H1 (cell line): ENCODE measurements around the gene ABCC4. TPM values are rescaled to one million over a fixed set of nuclear protein-coding genes. Genes with fewer than 3 reads are reported as not detected.

Experiments used
- CTCF ChIA-PET: fragments of 300-600 bp; sonication (Branson Sonifier 250); formaldehyde crosslinking; loops from one replicate; lab custom pipeline; 2021; ENCODE audit not compliant: partially characterized antibody; lab: Charles Lee
- POLR2A ChIA-PET: fragments of 300-600 bp; sonication (Branson Sonifier 250); formaldehyde crosslinking; loops from one replicate; lab custom pipeline; 2021; ENCODE audit warnings: inconsistent platforms; ENCODE audit not compliant: partially characterized antibody; lab: Charles Lee
- DNase-seq, 2 experiments: peaks; one replicate each; pipeline versions ENCODE4 v3.0.0 to v3.0.0-alpha.2; 2010 to 2022; ENCODE audit warnings: low spot score in 2 of 2, low read depth in 1 of 2, mixed read lengths in 1 of 2
- FAIRE-seq: peaks from 2 replicates; lab custom pipeline; 2011; peaks lifted over from hg19 to GRCh38; lab: Jason Lieb, UNC
- H2AFZ ChIP-seq: 2 replicates; pipeline ENCODE4 v1.8.1; 2012; ENCODE audit warnings: low read length, inconsistent platforms
- H2AK5ac ChIP-seq: 2 replicates; pipeline ENCODE4 v1.6.1; 2013; ENCODE audit warnings: low read depth, low read length
- H2BK120ac ChIP-seq: replicated peaks from 2 replicates; pipeline ENCODE3; 2013; ENCODE audit warnings: low read depth, low read length, inconsistent platforms
- H2BK12ac ChIP-seq: 2 replicates; pipeline ENCODE4 v1.6.1; 2013; ENCODE audit warnings: low read depth, low read length
- H2BK15ac ChIP-seq: 2 replicates; pipeline ENCODE4 v1.6.1; 2013; ENCODE audit warnings: low read length
- H2BK20ac ChIP-seq: 2 replicates; pipeline ENCODE4 v1.6.1; 2013; ENCODE audit warnings: low read length
- H2BK5ac ChIP-seq: 2 replicates; pipeline ENCODE4 v1.6.1; 2013; ENCODE audit warnings: low read depth, low read length
- H3K14ac ChIP-seq: 2 replicates; pipeline ENCODE4 v1.6.1; 2013; ENCODE audit warnings: inconsistent platforms; ENCODE audit not compliant: insufficient read length
- H3K18ac ChIP-seq: 2 replicates; pipeline ENCODE4 v1.6.1; 2013; ENCODE audit warnings: low read length; ENCODE audit errors: extremely low read depth
- H3K23ac ChIP-seq: 2 replicates; pipeline ENCODE4 v1.6.1; 2013; ENCODE audit warnings: inconsistent platforms; ENCODE audit not compliant: insufficient read length
- H3K23me2 ChIP-seq: 2 replicates; pipeline ENCODE4 v1.6.1; 2013; ENCODE audit warnings: low read depth, low read length
- H3K27ac ChIP-seq: 2 replicates; pipeline ENCODE4 v1.6.1; 2011; ENCODE audit warnings: low read depth, low read length, inconsistent platforms
- H3K27me3 ChIP-seq, 4 experiments: replicated peaks in 1 of 4; 1 replicate in 1 of 4; 2 replicates in 3 of 4; pipeline versions ENCODE4 v1.6.1 to v1.8.1; 2011 to 2013; ENCODE audit warnings: low read length in 3 of 4, mild to moderate bottlenecking in 3 of 4, inconsistent platforms in 2 of 4, mixed read lengths in 2 of 4, moderate library complexity in 1 of 4; ENCODE audit not compliant: control insufficient read depth in 3 of 4, insufficient read depth in 3 of 4; ENCODE audit errors: extremely low read depth in 1 of 4
- H3K36me3 ChIP-seq, 4 experiments: 2 replicates each; pipeline versions ENCODE4 v1.6.1 to v1.8.1; 2011 to 2013; ENCODE audit warnings: mild to moderate bottlenecking in 4 of 4, low read length in 3 of 4, moderate library complexity in 2 of 4, control low read depth in 1 of 4, inconsistent platforms in 1 of 4; ENCODE audit not compliant: insufficient read depth in 4 of 4, control insufficient read depth in 2 of 4
- H3K4ac ChIP-seq: replicated peaks from 2 replicates; pipeline ENCODE3; 2013; ENCODE audit warnings: low read length, low read depth, mixed read lengths, inconsistent platforms; ENCODE audit not compliant: insufficient read length
- H3K4me1 ChIP-seq, 4 experiments: replicated peaks in 1 of 4; 1 replicate in 1 of 4; 2 replicates in 3 of 4; pipeline versions ENCODE4 v1.6.1 to v1.8.1; 2011 to 2013; ENCODE audit warnings: low read length in 3 of 4, inconsistent platforms in 2 of 4, mixed read lengths in 1 of 4; ENCODE audit not compliant: insufficient read depth in 4 of 4, control insufficient read depth in 3 of 4
- H3K4me2 ChIP-seq, 2 experiments: 2 replicates each; pipeline versions ENCODE4 v1.6.1 to v1.8.1; 2011 to 2013; ENCODE audit warnings: low read depth in 2 of 2, low read length in 2 of 2, control low read depth in 1 of 2, inconsistent platforms in 1 of 2, mild to moderate bottlenecking in 1 of 2; ENCODE audit not compliant: insufficient read depth in 1 of 2
- H3K4me3 ChIP-seq, 4 experiments: fragments of 200-600, 300-600 bp in 1 of 4; sonication (generic), shearing (Covaris generic), sonication (Bioruptor Twin) in 1 of 4; 2 replicates each; pipeline versions ENCODE4 v1.5.1 to v1.8.1; 2011 to 2016; ENCODE audit warnings: low read length in 4 of 4, low read depth in 3 of 4, control low read depth in 2 of 4, inconsistent platforms in 2 of 4, mild to moderate bottlenecking in 2 of 4, mixed read lengths in 1 of 4, moderate library complexity in 1 of 4; ENCODE audit not compliant: insufficient read depth in 2 of 4; ENCODE audit errors: extremely low read depth in 1 of 4
- H3K56ac ChIP-seq: replicated peaks from 2 replicates; pipeline ENCODE3; 2013; ENCODE audit warnings: low read depth, mild to moderate bottlenecking, mixed read lengths, low read length, inconsistent platforms; ENCODE audit not compliant: insufficient read length
- H3K79me1 ChIP-seq: 2 replicates; pipeline ENCODE4 v1.6.1; 2013; ENCODE audit warnings: low read depth, low read length, control low read depth
- H3K79me2 ChIP-seq, 2 experiments: 2 replicates each; pipeline versions ENCODE4 v1.6.1 to v1.8.1; 2012 to 2013; ENCODE audit warnings: low read length in 2 of 2, mild to moderate bottlenecking in 2 of 2, inconsistent platforms in 1 of 2; ENCODE audit not compliant: insufficient read depth in 2 of 2, control insufficient read depth in 1 of 2
- H3K9ac ChIP-seq, 4 experiments: replicated peaks in 1 of 4; 1 replicate in 1 of 4; 2 replicates in 3 of 4; pipeline versions ENCODE4 v1.6.1 to v1.8.1; 2011 to 2013; ENCODE audit warnings: low read depth in 3 of 4, low read length in 3 of 4, control low read depth in 2 of 4, mild to moderate bottlenecking in 2 of 4, moderate library complexity in 2 of 4, inconsistent platforms in 1 of 4; ENCODE audit errors: extremely low read depth in 1 of 4
- H3K9me3 ChIP-seq, 2 experiments: 2 replicates each; pipeline versions ENCODE4 v1.6.1 to v1.8.1; 2012 to 2013; ENCODE audit warnings: mild to moderate bottlenecking in 2 of 2, moderate library complexity in 2 of 2, control low read depth in 1 of 2, inconsistent platforms in 1 of 2, low read depth in 1 of 2, low read length in 1 of 2, mixed read lengths in 1 of 2; ENCODE audit not compliant: insufficient read depth in 2 of 2
- H4K20me1 ChIP-seq, 2 experiments: replicated peaks in 1 of 2; 2 replicates each; pipeline versions ENCODE3 to v1.8.1; 2011 to 2013; ENCODE audit warnings: inconsistent platforms in 2 of 2, low read length in 2 of 2, mild to moderate bottlenecking in 1 of 2; ENCODE audit not compliant: insufficient read depth in 2 of 2, control insufficient read depth in 1 of 2
- H4K5ac ChIP-seq: 2 replicates; pipeline ENCODE4 v1.6.1; 2013; ENCODE audit warnings: low read length, low read depth, mixed read lengths, inconsistent platforms; ENCODE audit not compliant: insufficient read length
- H4K8ac ChIP-seq: 2 replicates; pipeline ENCODE4 v1.8.0; 2013; ENCODE audit warnings: mild to moderate bottlenecking, moderate library complexity, low read length, inconsistent platforms; ENCODE audit not compliant: insufficient read depth; ENCODE audit errors: extremely low read depth
- H4K91ac ChIP-seq: replicated peaks from 2 replicates; pipeline ENCODE3; 2013; ENCODE audit warnings: low read length, mixed read lengths, inconsistent platforms; ENCODE audit not compliant: insufficient read length
- ASH2L ChIP-seq: fragments of 200-600, 300-600 bp; sonication (generic); IDR thresholded peaks from one replicate; pipeline ENCODE4 v1.7.1; 2017; ENCODE audit warnings: low read length
- CBX5 ChIP-seq: fragments of 300-800, 300-1000 bp; sonication (generic); IDR thresholded peaks from 2 replicates; pipeline ENCODE4 v1.7.1; 2016; ENCODE audit warnings: antibody characterized with exemption, low read length, low read depth
- KDM4A ChIP-seq: IDR thresholded peaks from one replicate; pipeline ENCODE4 v1.7.1; 2012; ENCODE audit warnings: low read depth, mild to moderate bottlenecking, moderate library complexity, low read length, inconsistent platforms; ENCODE audit not compliant: severe bottlenecking
- MAX ChIP-seq: IDR thresholded peaks from 2 replicates; pipeline ENCODE4 v1.6.1; 2012; ENCODE audit warnings: inconsistent platforms
- NANOG ChIP-seq: IDR thresholded peaks from 2 replicates; pipeline ENCODE4 v1.6.1; 2011; ENCODE audit warnings: low read length, low read depth, mild to moderate bottlenecking, inconsistent platforms; ENCODE audit not compliant: insufficient read depth, poor library complexity, severe bottlenecking
- POLR2AphosphoS5 ChIP-seq: IDR thresholded peaks from 2 replicates; pipeline ENCODE4 v1.6.1; 2011; ENCODE audit warnings: low read depth, low read length
- POU5F1 ChIP-seq: IDR thresholded peaks from 2 replicates; pipeline ENCODE4 v1.6.1; 2011; ENCODE audit warnings: low read depth, mild to moderate bottlenecking, low read length, moderate library complexity
- RXRA ChIP-seq: IDR thresholded peaks from 2 replicates; pipeline ENCODE4 v1.6.1; 2011; ENCODE audit warnings: low read depth, mild to moderate bottlenecking, low read length, moderate library complexity; ENCODE audit not compliant: insufficient read depth
- SIN3A ChIP-seq, 2 experiments: IDR thresholded peaks in 1 of 2; conservative IDR thresholded peaks in 1 of 2; 2 replicates each; pipeline ENCODE4 v1.6.1; 2011 to 2012; ENCODE audit warnings: low read length in 2 of 2, improper control_type of control experiment in 1 of 2, low read depth in 1 of 2, mild to moderate bottlenecking in 1 of 2
- SRF ChIP-seq: IDR thresholded peaks from 2 replicates; pipeline ENCODE4 v1.6.1; 2011; ENCODE audit warnings: mild to moderate bottlenecking, low read depth, low read length, moderate library complexity
- SUZ12 ChIP-seq: fragments of 200-600 bp; sonication (generic); IDR thresholded peaks from 2 replicates; pipeline ENCODE4 v1.6.1; 2012; ENCODE audit warnings: mild to moderate bottlenecking, inconsistent platforms, low read length, moderate library complexity, mixed read lengths
- TAF7 ChIP-seq: optimal IDR thresholded peaks from 2 replicates; pipeline ENCODE3; 2011; ENCODE audit warnings: low read depth, mild to moderate bottlenecking, inconsistent platforms, low read length, moderate library complexity, borderline replicate concordance
- TEAD4 ChIP-seq: IDR thresholded peaks from 2 replicates; pipeline ENCODE4 v1.6.1; 2012; ENCODE audit warnings: low read depth, low read length, inconsistent platforms, mixed read lengths
- WGBS, 2 experiments: shearing (Covaris generic) in 1 of 2; methylation state at CpG; one replicate each; pipeline versions ENCODE4 v1.1.6 to v1.1.7; 2013 to 2015; ENCODE audit warnings: low lambda C conversion rate in 2 of 2, mixed read lengths in 2 of 2, inconsistent platforms in 1 of 2, low coverage in 1 of 2, missing lambda C conversion rate in 1 of 2; ENCODE audit not compliant: insufficient replicate concordance in 2 of 2, insufficient coverage in 1 of 2, insufficient read length in 1 of 2; ENCODE audit errors: extremely low coverage in 1 of 2, missing lambda C conversion rate in 1 of 2; 5-methylcytosine and 5-hydroxymethylcytosine counted together
- polyA plus RNA-seq, 7 experiments: library from polyadenylated mRNA; depleted of rRNA in 3 of 7; stranded (reverse) in 5 of 7; unstranded in 2 of 7; fragments of >200 nt in 5 of 7; fragments of 200-250 nt in 2 of 7; gene quantifications; 1 replicate in 5 of 7; 2 replicates in 1 of 7; 4 replicates in 1 of 7; pipeline versions ENCODE4 v1.2.1 to v1.2.3, GENCODE V29; 2011 to 2013; ENCODE audit warnings: missing spikeins in 2 of 7, mixed read lengths in 2 of 7
- total RNA-seq: library from RNA; stranded (reverse); fragmentation: NEBNext Ultra II Directional; extraction: Animal tissue kit (Norgen Biotek cat#: 25700); gene quantifications from 2 replicates; pipeline ENCODE4 v1.2.1, GENCODE V29; 2021

ABCC4 gene
- total and polyA plus RNA-seq, 2 of the 8 experiments (the other 6 are each of a cell fraction or from before 2014, with no cell fraction given) = 4.0 to 14.1 TPM

- no peak overlapping the region for H4K91ac ChIP-seq
- no peak overlapping the region for H3K18ac ChIP-seq
- no peaks in the 10 kb centered on the region for H3K79me2 ChIP-seq
- FAIRE-seq (no peak), DNase-seq (no peak)
- H3K4me1 ChIP-seq = no peaks in the 10 kb centered on the region; a peak in 1 of 7 replicates
- H3K23me2 ChIP-seq = no peaks in the 10 kb centered on the region
- no peak overlapping the region for H3K23ac ChIP-seq
- H3K14ac ChIP-seq = no peak overlapping the region
- ChIA-PET CTCF (interaction anchor here (0.9 to 2.7 kb wide), 5 partner anchors 14 to 288 kb away, joined by 3 to 8 read pairs (median 4); no protein-coding TSS in a partner anchor), POLR2A (no interaction called here)
- H2BK15ac ChIP-seq = no peak overlapping the region
- WGBS, 2 experiments = 96% methylated on average over 12 of the region's 12 CpGs; no CpG with 5 or more reads in 1 of the 2 experiments
- H2BK20ac ChIP-seq = no peak overlapping the region
- no peak overlapping the region for H3K4me3 ChIP-seq
- H2BK5ac ChIP-seq = no peak overlapping the region
- H3K36me3 ChIP-seq = no peaks in the 10 kb centered on the region
- no peaks in the 10 kb centered on the region for H3K79me1 ChIP-seq
- H2BK12ac ChIP-seq = no peak overlapping the region
- no peak overlapping the region for H4K5ac ChIP-seq
- no peak overlapping the region for H3K9ac ChIP-seq
- no peak overlapping the region for H2AK5ac ChIP-seq
- H3K4me2 ChIP-seq = no peak overlapping the region
- H3K27ac ChIP-seq = no peak overlapping the region
- H3K56ac ChIP-seq = no peak overlapping the region
- no peak overlapping the region for H2AFZ ChIP-seq
- no peaks in the 10 kb centered on the region for H4K20me1 ChIP-seq
- H4K8ac ChIP-seq = no peak overlapping the region
- no peaks in the 10 kb centered on the region for H3K27me3 ChIP-seq
- H3K9me3 ChIP-seq = no peaks in the 10 kb centered on the region
- no peak overlapping the region for H3K4ac ChIP-seq
- H2BK120ac ChIP-seq = no peak overlapping the region
- TF ChIP-seq SRF (no peak), KDM4A (no peak), CBX5 (no peak), POU5F1 (no peak), SUZ12 (no peak), TAF7 (no peak), POLR2AphosphoS5 (no peak), RXRA (no peak), SIN3A (conservative IDR thresholded peaks at IDR 0.05 in 1 of 2, IDR thresholded peaks at IDR 0.05 in 1 of 2; ENCODE audit: low read depth in 1 of 2, low read length in 2 of 2) (no peak), ASH2L (no peak), TEAD4 (no peak), NANOG (no peak), MAX (no peak)
These were observed 93.4 kb downstream of the ABCC4 start for GRCh38 chr13:95207769-95208366.
